BLaER1 (cell line): Measurements from ENCODE around the gene ITSN1.

ENCODE experiments used
- H3K27ac ChIP-seq: shearing (Covaris generic); formaldehyde crosslinking; 2 replicates; pipeline ENCODE4 v1.8.1; 2022
- H3K27me3 ChIP-seq: shearing (Covaris generic); formaldehyde crosslinking; 2 replicates; pipeline ENCODE4 v1.8.1; 2022
- H3K36me3 ChIP-seq: shearing (Covaris generic); formaldehyde crosslinking; 2 replicates; pipeline ENCODE4 v1.8.1; 2022
- H3K4me1 ChIP-seq: shearing (Covaris generic); formaldehyde crosslinking; 2 replicates; pipeline ENCODE4 v1.8.1; 2022
- H3K4me2 ChIP-seq: shearing (Covaris generic); formaldehyde crosslinking; 2 replicates; pipeline ENCODE4 v1.8.1; 2022
- H3K4me3 ChIP-seq: shearing (Covaris generic); formaldehyde crosslinking; 2 replicates; pipeline ENCODE4 v1.8.1; 2022
- H3K9ac ChIP-seq: shearing (Covaris generic); formaldehyde crosslinking; 2 replicates; pipeline ENCODE4 v1.8.1; 2022
- H3K9me3 ChIP-seq: shearing (Covaris generic); formaldehyde crosslinking; 2 replicates; pipeline ENCODE4 v1.8.1; 2022
- H4K20me1 ChIP-seq: shearing (Covaris generic); formaldehyde crosslinking; 2 replicates; pipeline ENCODE4 v1.8.1; 2022
- Cebpa-rat ChIP-seq: shearing (Covaris generic); IDR thresholded peaks from 2 replicates; pipeline ENCODE4 v1.8.1; 2022

ITSN1 gene

DNA sequence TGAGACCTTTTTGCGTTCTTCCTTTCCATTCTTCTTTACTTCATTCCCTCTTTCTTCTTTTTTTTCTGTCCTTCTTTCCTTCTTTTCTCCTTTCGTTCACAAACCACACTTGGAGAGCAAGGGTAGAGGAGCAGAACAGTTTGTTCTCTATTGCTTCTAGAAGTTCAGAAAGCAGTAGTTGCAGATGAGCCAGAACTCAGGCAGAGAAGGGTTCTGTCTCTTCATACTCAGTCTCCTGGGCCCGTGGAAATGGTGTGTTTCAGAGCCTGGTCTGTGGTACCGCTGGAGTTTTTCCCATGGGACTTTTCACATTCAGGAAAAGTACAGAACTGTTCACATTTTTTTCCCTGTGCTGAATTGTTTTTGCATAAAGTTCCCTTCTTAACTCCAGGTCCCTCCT is 186.3 kb downstream of the ITSN1 start:
- Histone ChIP-seq H3K4me3 (no peak overlapping the region), H4K20me1 (no peaks in the 10 kb centered on the region), H3K36me3 (peaks cover 27% of the 10 kb centered on the region), H3K9me3 (peaks cover 6% of the 10 kb centered on the region; the same call in 1 of the 2 replicates), H3K4me1 (no peaks in the 10 kb centered on the region), H3K27ac (no peak overlapping the region), H3K9ac (no peak overlapping the region), H3K27me3 (no peaks in the 10 kb centered on the region), H3K4me2 (no peak overlapping the region)
- no peak for TF ChIP-seq Cebpa-rat

DNA sequence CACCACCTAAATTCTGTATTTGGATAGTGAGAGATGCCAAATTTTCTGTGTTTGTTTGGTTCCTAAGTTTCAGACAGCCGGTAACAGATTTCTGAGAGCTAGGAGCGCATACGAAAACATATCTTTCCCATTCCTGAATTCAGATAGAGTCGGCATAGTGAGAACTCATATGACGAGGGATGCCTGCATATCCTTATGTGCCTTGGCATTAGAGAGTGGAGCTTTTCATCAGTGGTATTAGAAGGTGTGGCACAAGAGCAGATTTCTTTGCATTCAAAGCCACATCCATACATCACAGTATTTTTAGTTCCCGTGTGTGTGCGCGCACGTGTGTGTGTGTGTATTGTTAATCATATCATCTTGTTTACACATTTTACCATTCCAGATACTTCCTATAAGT is 187.5 kb downstream of the ITSN1 start:
- peaks cover 27% of the 10 kb centered on the region for H3K36me3 ChIP-seq
- peaks cover 6% of the 10 kb centered on the region; the same call in 1 of the 2 replicates for H3K9me3 ChIP-seq
- H3K4me3 ChIP-seq: no peak overlapping the region
- no peak for TF ChIP-seq Cebpa-rat
- H3K27ac ChIP-seq: no peak overlapping the region
- no peaks in the 10 kb centered on the region for H3K4me1 ChIP-seq
- no peak overlapping the region for H3K9ac ChIP-seq
- no peak overlapping the region for H3K4me2 ChIP-seq
- no peaks in the 10 kb centered on the region for H3K27me3 ChIP-seq
- no peaks in the 10 kb centered on the region for H4K20me1 ChIP-seq

DNA sequence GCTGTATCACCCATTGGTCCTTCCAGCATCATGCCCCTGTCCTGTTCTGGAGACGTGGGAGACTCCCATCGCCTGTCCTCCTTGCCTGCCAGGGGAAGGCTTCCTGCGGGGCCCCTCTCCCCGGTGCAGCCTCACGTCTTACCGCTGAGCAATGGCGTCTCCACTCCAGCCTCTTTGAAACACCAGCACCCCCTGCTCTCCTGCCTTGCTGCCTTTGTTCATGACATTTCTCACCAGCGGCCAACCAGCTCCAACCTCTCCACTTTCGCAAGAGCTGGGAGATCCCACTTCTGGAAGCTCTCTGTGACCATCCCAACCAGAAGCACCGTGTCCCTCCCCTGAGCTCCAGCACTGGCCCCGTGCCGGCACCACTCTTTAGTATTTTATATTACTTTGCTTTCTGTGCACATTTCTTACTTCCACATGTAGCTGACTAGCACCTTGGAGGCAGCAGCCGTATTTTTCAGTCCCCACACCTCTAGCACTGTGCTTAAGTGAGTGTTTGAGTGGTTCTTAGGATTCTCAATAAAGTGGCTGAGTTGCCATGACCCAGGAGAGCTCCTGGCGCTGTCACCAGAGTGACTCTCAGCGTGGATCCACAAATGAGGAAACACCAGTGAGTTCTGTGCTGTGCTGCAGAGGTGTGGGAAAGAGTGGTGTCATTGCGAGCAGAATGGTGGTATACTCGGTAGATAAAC is 189.8 kb downstream of the ITSN1 start:
- Histone ChIP-seq H3K27ac (no peak overlapping the region), H4K20me1 (no peaks in the 10 kb centered on the region), H3K27me3 (no peaks in the 10 kb centered on the region), H3K9ac (no peak overlapping the region), H3K36me3 (peaks cover 32% of the 10 kb centered on the region), H3K4me3 (no peak overlapping the region), H3K4me1 (no peaks in the 10 kb centered on the region), H3K4me2 (no peak overlapping the region), H3K9me3 (peaks cover 6% of the 10 kb centered on the region; the same call in 1 of the 2 replicates)
- no peak for TF ChIP-seq Cebpa-rat

DNA sequence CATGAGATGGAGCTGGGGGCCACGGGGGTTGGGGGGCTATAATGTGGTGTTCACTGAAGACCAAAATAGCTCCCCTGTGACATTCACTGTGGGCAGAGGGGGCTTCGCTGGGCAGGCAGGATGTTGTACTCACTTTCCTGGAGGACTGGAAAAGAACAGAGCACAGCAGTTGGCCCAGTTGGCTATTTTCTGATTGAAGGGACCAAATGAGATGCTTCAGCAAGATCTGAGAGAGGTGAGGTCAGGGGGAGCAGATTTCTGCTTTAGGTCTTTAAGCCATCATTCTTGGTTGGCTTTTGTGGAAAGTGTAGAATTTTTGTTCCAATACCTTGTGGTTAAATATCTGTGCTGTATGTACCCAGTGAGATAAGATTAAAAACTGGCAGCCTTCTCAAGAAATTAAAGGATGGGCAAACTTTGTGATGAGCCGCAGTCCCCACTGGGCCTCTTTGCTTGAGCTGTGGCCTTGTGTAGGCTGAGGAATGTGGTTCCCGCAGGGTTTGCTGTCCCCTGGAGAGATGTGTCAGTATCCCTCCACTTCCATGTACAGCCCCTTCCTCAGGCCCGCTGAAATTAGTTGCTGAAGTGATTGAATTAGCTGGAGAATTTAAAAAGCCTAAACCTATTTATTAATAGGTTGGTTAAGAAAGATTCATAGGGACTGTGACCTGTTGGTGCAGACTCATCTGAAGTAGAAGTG is 192.7 kb downstream of the ITSN1 start:
- Histone ChIP-seq H3K4me2 (no peak overlapping the region), H3K27me3 (no peaks in the 10 kb centered on the region), H3K4me3 (no peak overlapping the region), H3K4me1 (no peaks in the 10 kb centered on the region), H3K36me3 (peaks cover 23% of the 10 kb centered on the region), H3K9ac (no peak overlapping the region), H3K9me3 (no peaks in the 10 kb centered on the region), H3K27ac (no peak overlapping the region), H4K20me1 (no peaks in the 10 kb centered on the region)
- no peak for TF ChIP-seq Cebpa-rat

DNA sequence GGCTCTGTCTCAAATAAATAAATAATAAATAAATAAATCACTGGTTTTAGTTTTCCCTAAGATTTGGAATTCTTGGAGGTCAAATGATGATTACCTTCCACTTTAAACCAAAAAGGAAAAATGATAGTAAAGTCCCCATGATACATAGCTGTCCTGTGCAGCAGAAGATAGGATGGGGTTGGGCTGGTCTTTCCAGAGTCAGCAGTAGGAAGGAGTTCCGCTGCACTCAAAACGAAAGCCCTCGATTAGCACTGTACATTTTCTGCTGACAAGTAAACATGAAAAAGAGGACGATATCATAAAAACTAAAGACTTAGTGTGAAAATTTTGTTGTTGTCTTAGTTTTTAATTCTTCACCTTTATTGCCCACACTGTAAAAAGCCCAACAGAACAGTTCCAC is 193.6 kb downstream of the ITSN1 start:
- Histone ChIP-seq H3K27ac (no peak overlapping the region), H3K9ac (no peak overlapping the region), H4K20me1 (no peaks in the 10 kb centered on the region), H3K4me3 (no peak overlapping the region), H3K4me2 (no peak overlapping the region), H3K4me1 (no peaks in the 10 kb centered on the region), H3K36me3 (peaks cover 19% of the 10 kb centered on the region; the same call in 1 of the 2 replicates), H3K9me3 (no peaks in the 10 kb centered on the region), H3K27me3 (no peaks in the 10 kb centered on the region)
- TF ChIP-seq Cebpa-rat: no peak

DNA sequence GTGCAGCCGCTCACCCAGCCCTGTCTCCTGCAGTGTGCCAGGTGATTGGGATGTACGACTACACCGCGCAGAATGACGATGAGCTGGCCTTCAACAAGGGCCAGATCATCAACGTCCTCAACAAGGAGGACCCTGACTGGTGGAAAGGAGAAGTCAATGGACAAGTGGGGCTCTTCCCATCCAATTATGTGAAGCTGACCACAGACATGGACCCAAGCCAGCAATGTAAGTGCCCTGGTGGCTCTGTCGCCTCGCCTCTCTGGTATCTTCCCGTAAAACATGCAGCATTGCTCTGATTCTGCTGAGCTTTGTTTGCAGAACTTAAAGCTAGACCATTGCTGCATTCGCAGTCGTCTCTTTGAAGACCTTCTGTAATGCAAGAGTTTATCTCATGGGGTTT is 194.1 kb downstream of the ITSN1 start:
- Histone ChIP-seq H3K9ac (no peak overlapping the region), H3K4me3 (no peak overlapping the region), H3K4me2 (no peak overlapping the region), H3K9me3 (no peaks in the 10 kb centered on the region), H4K20me1 (no peaks in the 10 kb centered on the region), H3K36me3 (peaks cover 14% of the 10 kb centered on the region; the same call in 1 of the 2 replicates), H3K27me3 (no peaks in the 10 kb centered on the region), H3K27ac (no peak overlapping the region), H3K4me1 (no peaks in the 10 kb centered on the region)
- TF ChIP-seq Cebpa-rat: no peak

DNA sequence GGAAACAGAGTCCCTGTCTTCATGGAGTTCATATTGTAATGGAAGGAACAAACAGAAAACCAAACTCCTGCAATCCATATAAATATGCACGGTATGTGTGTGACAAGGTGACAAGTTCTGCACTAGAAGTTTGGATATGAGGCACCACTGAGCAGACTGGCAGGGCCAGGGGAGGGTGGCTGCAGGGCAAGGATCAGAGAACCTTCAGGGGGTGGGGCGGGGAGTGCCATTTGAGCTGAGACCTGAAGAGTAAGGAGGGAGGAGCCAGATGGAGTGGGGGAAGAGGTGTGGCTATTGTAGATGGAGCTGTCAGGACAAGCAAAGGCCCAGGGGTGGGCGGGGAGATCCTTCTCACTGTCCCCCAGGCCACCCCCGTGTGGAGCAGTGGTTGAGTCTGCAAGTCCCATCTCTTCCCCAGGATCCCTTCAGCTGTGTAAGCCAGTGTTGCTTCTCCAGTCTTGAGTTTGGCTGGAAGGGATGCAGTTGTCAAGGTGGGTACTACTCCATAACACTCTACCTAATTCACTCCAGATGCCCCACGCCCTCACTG is 196.9 kb downstream of the ITSN1 start:
- H3K27ac ChIP-seq: no peak overlapping the region
- H3K4me3 ChIP-seq: no peak overlapping the region
- H3K36me3 ChIP-seq: peaks cover 5% of the 10 kb centered on the region; the same call in 1 of the 2 replicates
- no peaks in the 10 kb centered on the region for H3K4me1 ChIP-seq
- H3K9ac ChIP-seq: no peak overlapping the region
- H3K9me3 ChIP-seq: no peaks in the 10 kb centered on the region
- H3K27me3 ChIP-seq: no peaks in the 10 kb centered on the region
- H4K20me1 ChIP-seq: no peaks in the 10 kb centered on the region
- TF ChIP-seq Cebpa-rat: no peak
- H3K4me2 ChIP-seq: no peak overlapping the region

DNA sequence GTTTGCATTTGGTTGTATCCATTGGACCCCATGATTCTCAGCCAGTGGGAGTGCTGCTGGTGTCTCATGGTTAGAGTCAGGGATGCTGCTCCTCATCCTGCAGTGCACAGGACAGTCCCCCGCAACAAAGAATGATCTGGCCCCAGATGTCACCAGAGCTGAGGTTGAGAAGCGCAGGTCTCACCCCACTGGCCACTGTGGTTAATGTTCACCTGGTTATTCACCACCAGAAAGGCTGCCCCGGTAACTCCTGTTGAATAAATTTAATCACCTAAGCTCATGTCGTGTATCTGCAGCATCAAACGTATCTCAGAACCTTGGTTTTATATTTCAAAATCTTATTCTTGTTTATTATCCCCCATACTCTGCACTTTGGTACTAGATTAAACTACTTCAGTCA is 197.5 kb downstream of the ITSN1 start:
- Histone ChIP-seq H3K27ac (no peak overlapping the region), H3K4me3 (no peak overlapping the region), H3K9me3 (no peaks in the 10 kb centered on the region), H3K4me1 (no peaks in the 10 kb centered on the region), H3K36me3 (peaks cover 5% of the 10 kb centered on the region; the same call in 1 of the 2 replicates), H4K20me1 (no peaks in the 10 kb centered on the region), H3K9ac (no peak overlapping the region), H3K27me3 (no peaks in the 10 kb centered on the region), H3K4me2 (no peak overlapping the region)
- TF ChIP-seq Cebpa-rat: no peak

DNA sequence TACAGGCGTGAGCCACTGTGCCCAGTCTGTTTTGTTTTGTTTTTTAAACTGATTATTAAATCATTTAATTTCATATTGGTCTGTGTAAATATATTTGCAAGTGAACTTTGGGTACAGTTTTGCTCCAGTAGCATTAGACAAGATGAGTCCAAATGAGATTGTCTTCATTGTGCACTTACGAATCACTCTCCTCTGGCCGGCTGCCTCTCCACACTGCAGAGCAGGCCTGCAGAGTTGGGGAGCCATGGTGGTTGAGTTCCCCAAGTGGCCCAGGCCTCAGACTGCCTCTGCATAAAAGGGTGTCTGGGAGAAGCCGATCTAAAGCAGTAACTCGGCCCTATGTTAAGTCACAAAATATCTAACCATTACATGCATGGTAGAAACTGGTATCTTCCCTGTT is 198.5 kb downstream of the ITSN1 start:
- H3K4me2 ChIP-seq: no peak overlapping the region
- H3K27ac ChIP-seq: no peak overlapping the region
- H3K4me1 ChIP-seq: no peaks in the 10 kb centered on the region
- TF ChIP-seq Cebpa-rat: no peak
- no peak overlapping the region for H3K9ac ChIP-seq
- H3K36me3 ChIP-seq: peaks cover 5% of the 10 kb centered on the region; the same call in 1 of the 2 replicates
- no peak overlapping the region for H3K4me3 ChIP-seq
- no peaks in the 10 kb centered on the region for H4K20me1 ChIP-seq
- no peaks in the 10 kb centered on the region for H3K27me3 ChIP-seq
- peaks cover 2% of the 10 kb centered on the region; the same call in 1 of the 2 replicates for H3K9me3 ChIP-seq

DNA sequence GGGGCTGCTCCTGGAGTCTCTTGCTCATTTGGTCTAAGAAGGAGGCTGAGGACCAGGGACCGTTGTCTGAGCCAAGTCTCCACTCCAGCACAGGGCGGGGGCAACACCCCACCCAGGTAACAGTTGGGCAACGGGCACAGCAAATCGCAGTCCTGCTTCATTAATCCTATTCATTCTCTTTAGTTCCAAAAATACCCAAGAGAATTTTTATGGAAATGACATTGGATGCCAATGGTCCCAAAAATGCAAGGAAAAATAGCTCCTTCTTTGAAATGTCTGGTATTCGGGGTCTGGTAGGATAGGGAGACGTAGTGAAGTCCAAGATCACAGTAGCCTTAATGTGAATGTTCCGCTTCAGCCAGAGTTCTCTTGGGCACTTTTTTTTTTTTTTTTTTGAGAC is 199.3 kb downstream of the ITSN1 start:
- Histone ChIP-seq H3K4me3 (no peak overlapping the region), H3K36me3 (no peaks in the 10 kb centered on the region), H3K9me3 (peaks cover 10% of the 10 kb centered on the region), H3K4me1 (no peaks in the 10 kb centered on the region), H3K4me2 (no peak overlapping the region), H3K9ac (no peak overlapping the region), H4K20me1 (no peaks in the 10 kb centered on the region), H3K27ac (no peak overlapping the region), H3K27me3 (no peaks in the 10 kb centered on the region)
- no peak for TF ChIP-seq Cebpa-rat
